Measurements from ENCODE around the gene ZFP37.

ZFP37 gene

GRCh38 chr9:113057193-113057592 is 669 bp upstream of the ZFP37 start:
- Histone ChIP-seq H3K56ac (ENCODE audit: low read length) (no peak overlapping the region), H3K4me1 (ENCODE audit: control insufficient read depth, low read depth, low read length) (no peaks in the 10 kb centered on the region), H3K4ac (ENCODE audit: low read depth, low read length) (no peak overlapping the region), H3K4me2 (ENCODE audit: low read length) (no peak overlapping the region), H2AK5ac (ENCODE audit: low read length) (no peak overlapping the region), H3K23ac (ENCODE audit: low read length) (no peak overlapping the region), H4K8ac (ENCODE audit: low read depth, low read length) (no peak overlapping the region), H3K27ac (ENCODE audit: low read depth, low read length) (no peak overlapping the region), H3K36me3 (ENCODE audit: control insufficient read depth, insufficient read depth, low read length) (no peaks in the 10 kb centered on the region), H3K79me1 (ENCODE audit: low read length) (no peaks in the 10 kb centered on the region), H3K4me3 (ENCODE audit: low read length) (no peak overlapping the region), H3K9ac (ENCODE audit: low read length) (no peak overlapping the region), H2BK15ac (replicated peaks; ENCODE audit: low read depth) (no peak overlapping the region), H4K5ac (ENCODE audit: low read length) (no peak overlapping the region), H3K27me3 (ENCODE audit: insufficient read depth, low read length, poor library complexity) (peaks cover 20% of the 10 kb centered on the region), H2BK120ac (ENCODE audit: low read depth, low read length) (no peak overlapping the region), H3K79me2 (ENCODE audit: control insufficient read depth, insufficient read depth, low read length) (no peaks in the 10 kb centered on the region), H3K18ac (ENCODE audit: low read length) (no peak overlapping the region), H2BK5ac (ENCODE audit: low read length) (no peak overlapping the region)
- 100% methylated on average over 1 of the region's 5 CpGs for WGBS (ENCODE audit: extremely low coverage, insufficient coverage, low lambda C conversion rate)
- no peak for DNase-seq

GRCh38 chr9:113042884-113043657 is 13.5 kb downstream of the ZFP37 start:
- no CpG with 5 or more reads among the region's 4 CpGs for WGBS (ENCODE audit: extremely low coverage, insufficient coverage, low lambda C conversion rate)
- no peak overlapping the region for H3K4me3 ChIP-seq (ENCODE audit: low read length)
- no peak overlapping the region for H2BK15ac ChIP-seq (replicated peaks; ENCODE audit: low read depth)
- H2BK5ac ChIP-seq (ENCODE audit: low read length), result no peak overlapping the region
- peak; percentile 34 for DNase-seq
- no peak overlapping the region for H3K56ac ChIP-seq (ENCODE audit: low read length)
- H3K79me1 ChIP-seq (ENCODE audit: low read length), result no peaks in the 10 kb centered on the region
- no peak overlapping the region for H4K5ac ChIP-seq (ENCODE audit: low read length)
- no peak overlapping the region for H2BK120ac ChIP-seq (ENCODE audit: low read depth, low read length)
- H3K27ac ChIP-seq (ENCODE audit: low read depth, low read length), result no peak overlapping the region
- no peak overlapping the region for H2AK5ac ChIP-seq (ENCODE audit: low read length)
- no peak overlapping the region for H4K8ac ChIP-seq (ENCODE audit: low read depth, low read length)
- no peaks in the 10 kb centered on the region for H3K36me3 ChIP-seq (ENCODE audit: control insufficient read depth, insufficient read depth, low read length)
- no peak overlapping the region for H3K23ac ChIP-seq (ENCODE audit: low read length)
- no peak overlapping the region for H3K4me2 ChIP-seq (ENCODE audit: low read length)
- no peaks in the 10 kb centered on the region for H3K4me1 ChIP-seq (ENCODE audit: control insufficient read depth, low read depth, low read length)
- no peaks in the 10 kb centered on the region for H3K79me2 ChIP-seq (ENCODE audit: control insufficient read depth, insufficient read depth, low read length)
- H3K4ac ChIP-seq (ENCODE audit: low read depth, low read length), result no peak overlapping the region
- no peaks in the 10 kb centered on the region for H3K27me3 ChIP-seq (ENCODE audit: insufficient read depth, low read length, poor library complexity)
- H3K18ac ChIP-seq (ENCODE audit: low read length), result no peak overlapping the region
- no peak overlapping the region for H3K9ac ChIP-seq (ENCODE audit: low read length)

- Histone ChIP-seq H2BK15ac (replicated peaks; ENCODE audit: low read depth) (no peak overlapping the region), H3K4me2 (ENCODE audit: low read length) (no peak overlapping the region), H2AK5ac (ENCODE audit: low read length) (no peak overlapping the region), H3K36me3 (ENCODE audit: control insufficient read depth, insufficient read depth, low read length) (no peaks in the 10 kb centered on the region), H3K4me3 (ENCODE audit: low read length) (no peak overlapping the region), H3K27ac (ENCODE audit: low read depth, low read length) (no peak overlapping the region), H3K23ac (ENCODE audit: low read length) (no peak overlapping the region), H3K79me2 (ENCODE audit: control insufficient read depth, insufficient read depth, low read length) (no peaks in the 10 kb centered on the region), H4K8ac (ENCODE audit: low read depth, low read length) (no peak overlapping the region), H3K9ac (ENCODE audit: low read length) (no peak overlapping the region), H3K4ac (ENCODE audit: low read depth, low read length) (no peak overlapping the region), H3K27me3 (ENCODE audit: insufficient read depth, low read length, poor library complexity) (no peaks in the 10 kb centered on the region), H3K56ac (ENCODE audit: low read length) (no peak overlapping the region), H3K79me1 (ENCODE audit: low read length) (no peaks in the 10 kb centered on the region), H3K18ac (ENCODE audit: low read length) (no peak overlapping the region), H4K5ac (ENCODE audit: low read length) (no peak overlapping the region), H2BK120ac (ENCODE audit: low read depth, low read length) (no peak overlapping the region), H2BK5ac (ENCODE audit: low read length) (no peak overlapping the region), H3K4me1 (ENCODE audit: control insufficient read depth, low read depth, low read length) (no peaks in the 10 kb centered on the region)
- no peak for DNase-seq
- WGBS (ENCODE audit: extremely low coverage, insufficient coverage, low lambda C conversion rate), result no CpG with 5 or more reads among the region's 1 CpG
Measured at GRCh38 chr9:113026200-113026599, 30.3 kb downstream of the ZFP37 start.

GRCh38 chr9:113018247-113018646 is 38.3 kb downstream of the ZFP37 start:
- H3K27ac ChIP-seq (ENCODE audit: low read depth, low read length), result no peak overlapping the region
- H3K36me3 ChIP-seq (ENCODE audit: control insufficient read depth, insufficient read depth, low read length), result no peaks in the 10 kb centered on the region
- no peak overlapping the region for H2BK5ac ChIP-seq (ENCODE audit: low read length)
- no peak overlapping the region for H4K8ac ChIP-seq (ENCODE audit: low read depth, low read length)
- H3K4ac ChIP-seq (ENCODE audit: low read depth, low read length), result no peak overlapping the region
- no peak overlapping the region for H3K56ac ChIP-seq (ENCODE audit: low read length)
- no peak overlapping the region for H4K5ac ChIP-seq (ENCODE audit: low read length)
- no peak overlapping the region for H3K4me2 ChIP-seq (ENCODE audit: low read length)
- no peaks in the 10 kb centered on the region for H3K27me3 ChIP-seq (ENCODE audit: insufficient read depth, low read length, poor library complexity)
- no peak overlapping the region for H2AK5ac ChIP-seq (ENCODE audit: low read length)
- no CpG with 5 or more reads among the region's 3 CpGs for WGBS (ENCODE audit: extremely low coverage, insufficient coverage, low lambda C conversion rate)
- no peaks in the 10 kb centered on the region for H3K4me1 ChIP-seq (ENCODE audit: control insufficient read depth, low read depth, low read length)
- no peak overlapping the region for H3K23ac ChIP-seq (ENCODE audit: low read length)
- no peak overlapping the region for H2BK15ac ChIP-seq (replicated peaks; ENCODE audit: low read depth)
- H3K18ac ChIP-seq (ENCODE audit: low read length), result no peak overlapping the region
- H2BK120ac ChIP-seq (ENCODE audit: low read depth, low read length), result no peak overlapping the region
- H3K4me3 ChIP-seq (ENCODE audit: low read length), result no peak overlapping the region
- H3K79me2 ChIP-seq (ENCODE audit: control insufficient read depth, insufficient read depth, low read length), result no peaks in the 10 kb centered on the region
- no peaks in the 10 kb centered on the region for H3K79me1 ChIP-seq (ENCODE audit: low read length)
- no peak overlapping the region for H3K9ac ChIP-seq (ENCODE audit: low read length)
- no peak for DNase-seq

GRCh38 chr9:113012492-113012891 is 44.0 kb downstream of the ZFP37 start:
- H4K8ac ChIP-seq (ENCODE audit: low read depth, low read length), result peak overlapping the region; percentile 56
- H3K56ac ChIP-seq (ENCODE audit: low read length), result no peak overlapping the region
- H2AK5ac ChIP-seq (ENCODE audit: low read length), result no peak overlapping the region
- H3K79me2 ChIP-seq (ENCODE audit: control insufficient read depth, insufficient read depth, low read length), result no peaks in the 10 kb centered on the region
- H3K23ac ChIP-seq (ENCODE audit: low read length), result no peak overlapping the region
- no peak overlapping the region for H2BK120ac ChIP-seq (ENCODE audit: low read depth, low read length)
- no peak overlapping the region for H3K18ac ChIP-seq (ENCODE audit: low read length)
- no peak overlapping the region for H3K4ac ChIP-seq (ENCODE audit: low read depth, low read length)
- no peaks in the 10 kb centered on the region for H3K27me3 ChIP-seq (ENCODE audit: insufficient read depth, low read length, poor library complexity)
- DNase-seq, result no peak
- H3K36me3 ChIP-seq (ENCODE audit: control insufficient read depth, insufficient read depth, low read length), result no peaks in the 10 kb centered on the region
- WGBS (ENCODE audit: extremely low coverage, insufficient coverage, low lambda C conversion rate), result no CpG with 5 or more reads among the region's 9 CpGs
- H3K4me3 ChIP-seq (ENCODE audit: low read length), result no peak overlapping the region
- H2BK15ac ChIP-seq (replicated peaks; ENCODE audit: low read depth), result no peak overlapping the region
- no peak overlapping the region for H3K4me2 ChIP-seq (ENCODE audit: low read length)
- no peak overlapping the region for H3K9ac ChIP-seq (ENCODE audit: low read length)
- H3K4me1 ChIP-seq (ENCODE audit: control insufficient read depth, low read depth, low read length), result no peaks in the 10 kb centered on the region
- H3K27ac ChIP-seq (ENCODE audit: low read depth, low read length), result no peak overlapping the region
- no peak overlapping the region for H4K5ac ChIP-seq (ENCODE audit: low read length)
- H3K79me1 ChIP-seq (ENCODE audit: low read length), result no peaks in the 10 kb centered on the region
- H2BK5ac ChIP-seq (ENCODE audit: low read length), result no peak overlapping the region

- Histone ChIP-seq H3K79me1 (ENCODE audit: low read length) (no peaks in the 10 kb centered on the region), H3K56ac (ENCODE audit: low read length) (peak within 1 kb of the TSS; percentile 78), H3K4me2 (ENCODE audit: low read length) (peak within 1 kb of the TSS; percentile 84), H3K9ac (ENCODE audit: low read length) (peak within 1 kb of the TSS; percentile 65), H3K4ac (ENCODE audit: low read depth, low read length) (no peak within 1 kb of the TSS), H3K27ac (ENCODE audit: low read depth, low read length) (no peak within 1 kb of the TSS), H2BK120ac (ENCODE audit: low read depth, low read length) (no peak within 1 kb of the TSS), H3K23ac (ENCODE audit: low read length) (no peak within 1 kb of the TSS), H3K36me3 (ENCODE audit: control insufficient read depth, insufficient read depth, low read length) (no peaks in the 10 kb centered on the region), H2BK15ac (replicated peaks; ENCODE audit: low read depth) (no peak within 1 kb of the TSS), H4K8ac (ENCODE audit: low read depth, low read length) (peak within 1 kb of the TSS; percentile 91), H3K79me2 (ENCODE audit: control insufficient read depth, insufficient read depth, low read length) (no peaks in the 10 kb centered on the region), H3K4me3 (ENCODE audit: low read length) (peak within 1 kb of the TSS; percentile 70), H2BK5ac (ENCODE audit: low read length) (no peak within 1 kb of the TSS), H2AK5ac (ENCODE audit: low read length) (no peak within 1 kb of the TSS), H3K27me3 (ENCODE audit: insufficient read depth, low read length, poor library complexity) (no peaks in the 10 kb centered on the region), H3K18ac (ENCODE audit: low read length) (peak within 1 kb of the TSS; percentile 20), H4K5ac (ENCODE audit: low read length) (no peak within 1 kb of the TSS), H3K4me1 (ENCODE audit: control insufficient read depth, low read depth, low read length) (no peaks in the 10 kb centered on the region)
- peak; percentile 87 for DNase-seq
- WGBS (ENCODE audit: extremely low coverage, insufficient coverage, low lambda C conversion rate), result no CpG with 5 or more reads among the region's 30 CpGs
Measured at GRCh38 chr9:113011911-113012381, 44.6 kb downstream of the ZFP37 start, which contains the start of gene ZNF883. ZNF883 (minus strand) TSS chr9:113012192.

All from mesendoderm (in vitro differentiated cells).